ENCODE results near the gene GATA6.

GATA6 gene

DNA sequence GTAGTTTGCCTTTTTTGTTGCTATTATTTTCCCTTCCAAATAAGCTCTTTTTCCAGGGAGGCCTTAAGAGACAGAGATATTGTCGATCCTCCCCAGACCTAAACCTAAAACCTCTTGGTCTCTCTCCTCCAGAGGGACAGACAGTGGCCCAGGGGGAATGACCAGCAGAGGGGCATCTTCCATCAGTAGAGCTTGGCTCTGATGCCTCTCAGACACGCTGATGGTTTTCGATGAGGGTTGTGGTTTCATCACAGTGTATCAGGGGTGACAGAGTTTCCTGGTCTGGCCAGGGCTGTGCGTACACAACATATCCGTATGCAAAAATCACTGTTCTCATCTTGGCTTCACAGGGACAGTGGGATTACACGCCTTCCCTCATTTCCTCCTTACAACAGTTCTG is 68.6 kb downstream of the GATA6 start:
- DNase-seq (ENCODE audit: low read depth in 2 of 2, low spot score in 1 of 2): no peak

DNA sequence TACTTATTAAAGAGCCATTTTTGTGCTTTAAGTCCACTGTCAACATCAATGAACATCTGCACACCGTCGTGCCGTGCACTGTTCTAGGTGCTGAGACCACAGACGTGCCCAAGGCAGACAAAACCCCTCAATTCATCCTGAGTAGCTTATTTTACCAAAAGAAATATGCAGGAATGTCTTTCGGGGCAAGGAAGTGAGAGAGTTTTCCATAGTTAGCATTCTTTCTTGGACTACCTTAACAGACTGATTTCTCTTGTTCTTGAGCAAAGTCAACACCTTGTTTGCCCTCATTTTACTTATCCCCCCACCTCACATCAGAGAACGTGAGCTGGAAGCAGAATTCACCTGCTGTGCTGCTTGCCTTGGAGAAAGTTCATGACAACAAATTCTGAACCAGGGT is 69.3 kb downstream of the GATA6 start:
- no peak for DNase-seq (ENCODE audit: low read depth in 2 of 2, low spot score in 1 of 2)

DNA sequence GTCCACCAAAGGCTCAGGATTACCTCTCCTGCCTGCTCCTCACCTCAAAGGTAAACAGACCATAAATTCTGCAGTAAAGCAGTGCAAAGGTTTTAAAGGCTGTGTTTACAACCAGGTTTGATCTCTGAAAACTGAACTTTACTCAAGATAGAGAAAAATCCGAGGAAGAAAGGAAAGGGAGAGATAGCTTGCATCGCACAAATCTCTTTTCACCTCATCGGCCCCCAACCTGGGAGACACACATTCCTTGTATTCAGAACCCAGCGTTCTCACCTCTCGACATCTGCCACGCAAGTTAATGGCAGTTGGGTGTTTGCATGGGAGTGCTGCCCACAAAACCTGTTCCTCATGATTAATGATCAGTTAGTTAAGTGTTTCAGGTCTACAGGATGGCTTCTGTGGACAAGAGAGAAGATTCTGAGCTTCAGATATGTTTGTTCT is 72.6 kb downstream of the GATA6 start:
- DNase-seq (ENCODE audit: low read depth in 2 of 2, low spot score in 1 of 2): no peak

DNA sequence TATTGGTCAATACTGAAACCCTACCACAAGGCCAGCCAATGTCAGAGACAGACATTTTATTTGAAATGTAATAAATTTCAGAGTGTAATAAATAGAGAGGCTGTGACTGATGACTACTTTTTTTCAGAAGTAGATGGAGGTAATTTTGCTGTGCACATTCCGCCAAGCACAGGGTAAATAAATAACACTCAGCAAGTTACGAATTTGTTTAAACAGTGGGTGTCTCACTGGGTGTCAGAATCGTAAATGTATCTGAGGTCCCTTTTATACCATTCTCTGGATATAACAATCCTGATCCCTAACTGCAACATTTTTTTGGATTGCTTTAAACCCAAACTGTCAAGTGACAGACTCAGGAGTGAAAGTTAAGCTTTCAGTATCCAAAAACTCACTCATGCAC is 74.1 kb downstream of the GATA6 start:
- DNase-seq (ENCODE audit: low read depth in 2 of 2, low spot score in 1 of 2): no peak

DNA sequence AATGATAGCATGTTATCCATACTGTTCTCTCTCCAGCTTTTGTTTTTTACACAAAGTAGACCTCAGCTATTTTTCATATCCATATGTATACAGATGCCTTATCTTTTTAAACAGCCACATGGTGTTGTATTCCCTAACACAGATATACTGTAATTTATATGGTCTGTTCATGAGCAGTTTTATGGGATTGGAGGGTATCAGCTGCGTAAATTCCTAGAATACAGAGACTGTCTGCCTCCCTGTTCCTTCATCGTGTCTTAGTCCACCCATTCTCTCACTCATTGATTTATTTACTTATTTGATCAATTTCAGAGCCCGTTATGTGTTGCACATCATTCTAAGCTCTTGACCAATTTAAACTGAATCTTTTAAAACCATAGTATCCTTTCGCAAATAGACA is 80.6 kb downstream of the GATA6 start:
- DNase-seq (ENCODE audit: low read depth in 2 of 2, low spot score in 1 of 2): no peak

DNA sequence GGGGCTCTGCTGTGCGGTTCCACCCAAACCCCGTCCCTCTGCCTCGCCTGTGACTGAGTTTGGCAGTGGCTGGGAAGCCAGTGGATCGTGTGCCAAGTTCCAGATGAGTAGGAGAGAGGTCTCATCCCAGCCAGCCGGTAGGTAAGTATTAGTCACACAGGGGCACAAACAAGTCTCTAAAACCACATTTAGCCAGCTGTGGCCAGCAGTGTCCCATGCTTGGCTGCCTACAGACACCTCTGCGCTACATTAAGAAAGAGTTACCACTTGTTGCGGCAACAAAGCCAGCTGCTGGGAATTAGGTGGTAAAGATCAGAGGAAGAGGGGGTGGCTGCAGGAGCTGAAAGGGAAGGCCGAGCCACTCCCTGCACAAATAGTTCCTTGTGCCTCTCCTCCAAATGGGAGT is 81.2 kb downstream of the GATA6 start:
- no peak for DNase-seq (ENCODE audit: low read depth in 2 of 2, low spot score in 1 of 2)
